DOHH2 (cell line): ENCODE results near the gene PEBP1.

Experiments used
- CTCF ChIP-seq: fragments of 200-600 bp; sonication (generic); IDR thresholded peaks from one replicate; pipeline ENCODE4 v1.5.1; 2014; ENCODE audit warnings: antibody characterized with exemption, mild to moderate bottlenecking, low read depth, low read length; ENCODE audit not compliant: poor library complexity, severe bottlenecking
- EZH2phosphoT487 ChIP-seq: fragments of 200-600 bp; sonication (generic); IDR thresholded peaks from 2 replicates; pipeline ENCODE4 v1.6.1; 2017; ENCODE audit warnings: borderline replicate concordance, mild to moderate bottlenecking, antibody characterized with exemption, low read length, moderate library complexity, mixed read lengths

GRCh38 chr12:118124333-118124874 lies 11.5 kb upstream of the PEBP1 start:
- TF ChIP-seq CTCF = no peak
- TF ChIP-seq EZH2phosphoT487 = no peak
